SK-N-SH treated with all-trans-retinoic acid at 6 μM for 48 hours (cell line): Measurements from ENCODE around the gene ASB3.

Experiments used
- ATAC-seq: fragments of 200-7000 bp; cut with Tn5 transposase; 3 replicates; pipeline ENCODE4 v1.9.1; 2020; ENCODE audit warnings: mild to moderate bottlenecking, moderate library complexity
- ARNTL ChIP-seq: fragments of 450-650 bp; formaldehyde crosslinking; IDR thresholded peaks from 2 replicates; pipeline ENCODE4 v1.5.0; 2020; ENCODE audit warnings: low read depth, mild to moderate bottlenecking, moderate library complexity, borderline replicate concordance
- BACH2 ChIP-seq: fragments of 250-450 bp; sonication (Bioruptor Pico); IDR thresholded peaks from 2 replicates; pipeline ENCODE4 v1.9.0; 2021; ENCODE audit warnings: mild to moderate bottlenecking, borderline replicate concordance
- CREB5 ChIP-seq: fragments of 250-450 bp; sonication (Bioruptor Pico); IDR thresholded peaks from 2 replicates; pipeline ENCODE4 v1.5.1; 2020; ENCODE audit warnings: low read depth, mild to moderate bottlenecking, moderate library complexity
- GLIS3 ChIP-seq: fragments of 250-450 bp; sonication (Bioruptor Pico); IDR thresholded peaks from 2 replicates; pipeline ENCODE4 v1.5.0; 2020; ENCODE audit warnings: mild to moderate bottlenecking, moderate library complexity
- ISL1 ChIP-seq: fragments of 250-450 bp; sonication (Bioruptor Pico); IDR thresholded peaks from 2 replicates; pipeline ENCODE4 v2.1.2; 2022; ENCODE audit warnings: mild to moderate bottlenecking, moderate library complexity
- OSR1 ChIP-seq: fragments of 250-450 bp; sonication (Bioruptor Pico); IDR thresholded peaks from 2 replicates; pipeline ENCODE4 v1.8.0; 2022; ENCODE audit warnings: moderate library complexity, mild to moderate bottlenecking, inconsistent platforms
- PATZ1 ChIP-seq: fragments of 250-450 bp; sonication (Bioruptor Pico); IDR thresholded peaks from 2 replicates; pipeline ENCODE4 v1.8.0; 2020; ENCODE audit warnings: mild to moderate bottlenecking, moderate library complexity, borderline replicate concordance
- PPARA ChIP-seq: fragments of 250-450 bp; sonication (Bioruptor Pico); IDR thresholded peaks from 2 replicates; pipeline ENCODE4 v1.5.0; 2020; ENCODE audit warnings: mild to moderate bottlenecking, borderline replicate concordance
- SNAI2 ChIP-seq: fragments of 250-450 bp; sonication (Bioruptor Pico); IDR thresholded peaks from 2 replicates; pipeline ENCODE4 v1.5.0; 2020; ENCODE audit warnings: mild to moderate bottlenecking, moderate library complexity
- TOX ChIP-seq: fragments of 250-450 bp; sonication (Bioruptor Pico); IDR thresholded peaks from 2 replicates; pipeline ENCODE4 v1.8.0; 2021; ENCODE audit warnings: mild to moderate bottlenecking, moderate library complexity, borderline replicate concordance
- TSHZ2 ChIP-seq: fragments of 250-450 bp; sonication (Bioruptor Pico); IDR thresholded peaks from 2 replicates; pipeline ENCODE4 v1.5.0; 2020; ENCODE audit warnings: mild to moderate bottlenecking, moderate library complexity
- ZC3H10 ChIP-seq: fragments of 250-450 bp; sonication (Bioruptor Pico); IDR thresholded peaks from 2 replicates; pipeline ENCODE4 v1.5.1; 2021; ENCODE audit warnings: mild to moderate bottlenecking, moderate library complexity
- ZFP3 ChIP-seq: fragments of 250-450 bp; sonication (Bioruptor Pico); IDR thresholded peaks from 2 replicates; pipeline ENCODE4 v1.5.0; 2020; ENCODE audit warnings: mild to moderate bottlenecking, moderate library complexity
- ZFP30 ChIP-seq: fragments of 450-650 bp; formaldehyde crosslinking; IDR thresholded peaks from 2 replicates; pipeline ENCODE4 v1.5.0; 2022; ENCODE audit warnings: mild to moderate bottlenecking, moderate library complexity
- ZNF565 ChIP-seq: fragments of 450-650 bp; formaldehyde crosslinking; conservative IDR thresholded peaks from 2 replicates; pipeline ENCODE4 v1.5.0; 2020; ENCODE audit warnings: low read depth, mild to moderate bottlenecking, moderate library complexity
- ZNF70 ChIP-seq: fragments of 450-650 bp; formaldehyde crosslinking; IDR thresholded peaks from 2 replicates; pipeline ENCODE4 v1.5.0; 2020; ENCODE audit warnings: mild to moderate bottlenecking, moderate library complexity
- TF ChIP-seq, protein P1 (sequence below): fragments of 250-450 bp; sonication (Bioruptor Pico); IDR thresholded peaks from 2 replicates; pipeline ENCODE4 v1.8.0; 2021; ENCODE audit warnings: low read depth, mild to moderate bottlenecking, moderate library complexity, borderline replicate concordance

Gene ASB3

GRCh38 chr2:53782676-53783075, 4.1 kb downstream of the ASB3 start:
- no peak for ATAC-seq
- TF ChIP-seq ZC3H10 = no peak
- no peak for TF ChIP-seq TOX (CRISPR knock-in tag)
- TF ChIP-seq PATZ1 (CRISPR knock-in tag) = no peak
- no peak for TF ChIP-seq ARNTL (CRISPR knock-in tag)
- no peak for TF ChIP-seq CREB5 (CRISPR knock-in tag)
- TF ChIP-seq, protein P1, sequence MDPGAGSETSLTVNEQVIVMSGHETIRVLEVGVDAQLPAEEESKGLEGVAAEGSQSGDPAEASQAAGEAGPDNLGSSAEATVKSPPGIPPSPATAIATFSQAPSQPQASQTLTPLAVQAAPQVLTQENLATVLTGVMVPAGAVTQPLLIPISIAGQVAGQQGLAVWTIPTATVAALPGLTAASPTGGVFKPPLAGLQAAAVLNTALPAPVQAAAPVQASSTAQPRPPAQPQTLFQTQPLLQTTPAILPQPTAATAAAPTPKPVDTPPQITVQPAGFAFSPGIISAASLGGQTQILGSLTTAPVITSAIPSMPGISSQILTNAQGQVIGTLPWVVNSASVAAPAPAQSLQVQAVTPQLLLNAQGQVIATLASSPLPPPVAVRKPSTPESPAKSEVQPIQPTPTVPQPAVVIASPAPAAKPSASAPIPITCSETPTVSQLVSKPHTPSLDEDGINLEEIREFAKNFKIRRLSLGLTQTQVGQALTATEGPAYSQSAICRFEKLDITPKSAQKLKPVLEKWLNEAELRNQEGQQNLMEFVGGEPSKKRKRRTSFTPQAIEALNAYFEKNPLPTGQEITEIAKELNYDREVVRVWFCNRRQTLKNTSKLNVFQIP = no peak
- TF ChIP-seq SNAI2 (CRISPR knock-in tag) = no peak
- no peak for TF ChIP-seq OSR1 (CRISPR knock-in tag)

DNA sequence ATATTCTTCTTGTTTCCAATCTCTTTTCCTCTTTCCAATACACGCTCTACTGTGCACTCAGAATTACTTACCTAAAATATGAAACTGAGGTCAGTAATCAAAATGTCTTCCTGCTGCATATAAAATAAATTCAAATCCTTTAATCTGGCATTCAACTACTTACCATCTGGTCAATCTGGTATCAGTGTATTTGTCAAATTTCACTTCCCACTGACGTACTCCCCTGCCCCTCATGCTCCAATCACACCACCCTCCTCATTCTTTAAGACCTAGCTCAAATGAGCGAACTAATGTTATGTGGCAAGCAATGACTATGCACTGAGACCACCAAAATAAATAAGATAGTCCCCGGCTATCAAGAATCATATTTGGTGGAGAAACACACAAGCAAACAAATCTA, 6.7 kb downstream of the ASB3 start:
- TF ChIP-seq CREB5 (CRISPR knock-in tag) = no peak
- TF ChIP-seq, protein P1 = no peak
- TF ChIP-seq PATZ1 (CRISPR knock-in tag) = no peak
- TF ChIP-seq ZNF565 (CRISPR knock-in tag) = no peak
- no peak for TF ChIP-seq TOX (CRISPR knock-in tag)
- no peak for TF ChIP-seq ISL1 (CRISPR knock-in tag)
- no peak for TF ChIP-seq BACH2
- no peak for TF ChIP-seq ZFP30 (CRISPR knock-in tag)
- no peak for TF ChIP-seq ZC3H10
- TF ChIP-seq ARNTL (CRISPR knock-in tag) = no peak
- TF ChIP-seq ZFP3 = no peak
- TF ChIP-seq, all 23 proteins: peak for 0
- no peak for ATAC-seq

DNA sequence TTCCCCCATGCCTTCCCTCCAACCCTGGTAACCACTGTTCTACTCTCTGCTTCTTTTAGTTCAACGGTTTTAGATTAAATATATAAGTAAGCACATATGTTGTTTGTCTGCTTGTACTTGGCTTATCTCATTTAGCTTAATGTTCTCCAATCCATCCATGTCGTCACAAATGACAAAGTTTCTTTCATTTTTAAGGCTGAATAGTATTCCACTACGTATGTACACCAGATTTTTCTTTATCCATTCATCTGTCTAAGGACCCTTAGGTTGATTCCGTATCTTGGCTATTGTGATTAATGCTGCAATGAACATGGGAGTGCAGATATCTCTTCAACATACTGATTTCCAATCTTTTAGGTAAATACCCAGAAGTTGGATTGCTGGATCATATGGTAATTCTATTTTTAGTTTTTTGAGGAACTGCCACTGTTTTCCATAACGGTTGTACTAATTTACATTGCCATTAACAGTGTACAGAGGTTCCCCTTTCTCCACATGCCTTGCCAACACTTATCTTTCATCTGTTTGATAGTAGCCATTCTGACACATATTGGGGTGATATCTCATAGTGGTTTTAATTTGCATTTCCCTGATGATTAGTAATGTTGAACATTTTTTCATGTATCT, 8.1 kb downstream of the ASB3 start:
- ATAC-seq = no peak
- TF ChIP-seq ARNTL (CRISPR knock-in tag) (no peak), CREB5 (CRISPR knock-in tag) (no peak), PPARA (CRISPR knock-in tag) (no peak), ZC3H10 (no peak), ZFP30 (CRISPR knock-in tag) (no peak), GLIS3 (CRISPR knock-in tag) (no peak), ZNF70 (CRISPR knock-in tag) (no peak), PATZ1 (CRISPR knock-in tag) (no peak), ISL1 (CRISPR knock-in tag) (no peak), TSHZ2 (no peak)
- TF ChIP-seq, protein P1 = no peak
